ENCODE data around the gene SF3B4. TPM values are rescaled to one million over a fixed set of nuclear protein-coding genes. Genes with fewer than 3 reads are reported as not detected.

The SF3B4 gene
- total and polyA plus RNA-seq, 2 donors (not counting 1 experiment from before 2014, with no cell fraction given): 22.6 to 60.1 TPM

DNA sequence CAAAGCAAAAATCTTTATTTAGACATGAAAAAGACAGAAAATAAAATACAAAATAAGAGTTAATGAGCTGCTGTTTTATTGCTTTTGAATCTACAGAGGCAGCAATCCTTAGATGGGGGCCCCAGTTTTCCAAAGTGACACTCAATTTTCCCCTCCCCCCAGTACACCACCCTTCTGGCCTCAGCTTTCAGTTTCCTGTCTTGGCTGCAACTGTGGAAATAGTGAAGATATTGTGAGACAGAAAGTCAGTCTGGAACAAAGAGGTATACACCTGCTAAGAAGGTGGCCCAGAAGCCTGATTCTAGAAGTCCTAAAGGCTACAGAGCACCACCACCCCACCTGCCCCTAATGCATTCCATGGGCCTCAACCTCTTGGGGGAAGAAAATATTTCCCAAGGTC lies 10.2 kb upstream of the SF3B4 start:
- ChIA-PET CTCF (no interaction called here), POLR2A (no interaction called here)
- Mint-ChIP-seq H3K4me3 (no peak overlapping the region), H3K4me1 (no peaks in the 10 kb centered on the region), H3K27me3 (peaks cover 30% of the 10 kb centered on the region), H3K27ac (no peak overlapping the region), H3K9me3 (ENCODE audit: insufficient read depth) (no peaks in the 10 kb centered on the region)
- no peak for DNase-seq
- Histone ChIP-seq H3K4me1 (ENCODE audit: control insufficient read depth in 2 of 2, insufficient read depth in 2 of 2, low read length in 2 of 2) (no peaks in the 10 kb centered on the region), H3K79me2 (ENCODE audit: control insufficient read depth, insufficient read depth, low read length) (no peaks in the 10 kb centered on the region), H3K27ac (ENCODE audit: low read length in 2 of 2) (no peak overlapping the region), H3K27me3 (replicated peaks in 1 of 4; ENCODE audit: control extremely low read depth in 1 of 4, control insufficient read depth in 3 of 4, insufficient read depth in 4 of 4, low read length in 3 of 4) (peaks cover 0 to 21% (median 2%) of the 10 kb centered on the region in 4 experiments), H4K20me1 (ENCODE audit: control insufficient read depth, insufficient read depth, low read length, poor library complexity, severe bottlenecking) (no peaks in the 10 kb centered on the region), H3K4me2 (replicated peaks; ENCODE audit: low read depth, low read length, poor library complexity, severe bottlenecking) (no peak overlapping the region), H3K4me3 (ENCODE audit: control extremely low read depth in 1 of 5, extremely low read depth in 1 of 5, insufficient read depth in 1 of 5, low read depth in 2 of 5, low read length in 4 of 5) (no peak overlapping the region), H3K36me3 (replicated peaks in 1 of 2; ENCODE audit: control extremely low read depth in 1 of 2, control insufficient read depth in 1 of 2, extremely low read depth in 1 of 2, insufficient read depth in 2 of 2, low read length in 1 of 2) (no peaks in the 10 kb centered on the region), H3K9me3 (ENCODE audit: control extremely low read depth in 1 of 3, control insufficient read depth in 2 of 3, insufficient read depth in 1 of 3, low read length in 2 of 3) (no peaks in the 10 kb centered on the region), H3K9ac (ENCODE audit: low read length) (no peak overlapping the region), H2AFZ (ENCODE audit: insufficient read depth, low read depth, low read length, poor library complexity, severe bottlenecking) (no peak overlapping the region)
- no peak for ATAC-seq (ENCODE audit: low read depth)
- no peak for TF ChIP-seq CTCF (IDR thresholded peaks at IDR 0.05)
- intact Hi-C loops (cut with micrococcal nuclease): no loop called here

DNA sequence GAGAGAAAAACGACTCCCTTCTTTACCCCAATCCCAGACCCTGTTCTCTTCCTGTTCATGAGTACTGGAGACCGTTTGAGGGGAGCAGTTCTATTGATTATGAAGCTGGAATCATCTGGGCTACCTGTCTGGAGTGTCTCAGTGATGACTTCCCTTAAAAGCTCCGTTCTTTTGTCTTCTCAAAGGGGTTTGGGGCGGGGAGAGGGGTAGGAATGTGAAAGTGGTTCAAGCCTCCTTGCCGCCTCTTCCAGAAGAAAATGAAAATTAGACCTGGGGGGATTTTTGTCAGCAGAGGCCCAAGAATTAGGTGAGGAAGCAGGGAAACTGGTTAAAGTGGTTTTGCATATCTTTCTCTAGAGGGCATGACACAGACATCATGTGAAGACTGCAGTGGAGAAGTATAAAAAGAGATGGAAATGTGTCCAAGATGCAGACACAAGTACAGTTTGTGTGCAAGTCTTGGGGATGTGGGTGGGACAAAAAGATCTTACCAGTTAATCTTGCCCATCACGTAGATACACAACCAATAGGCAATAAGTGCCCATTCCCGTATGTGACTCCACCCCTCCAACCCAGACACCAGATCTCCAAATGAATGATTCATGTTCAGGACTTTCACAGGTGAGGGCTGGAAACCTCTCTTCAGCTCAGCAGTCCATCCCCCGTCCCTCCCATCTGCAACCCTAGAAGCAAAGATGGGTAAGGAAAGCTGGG lies 9.5 kb upstream of the SF3B4 start:
- H3K9ac ChIP-seq (ENCODE audit: low read length): no peak overlapping the region
- POLR2A ChIA-PET: no interaction called here
- H3K36me3 ChIP-seq (replicated peaks in 1 of 2; ENCODE audit: control extremely low read depth in 1 of 2, control insufficient read depth in 1 of 2, extremely low read depth in 1 of 2, insufficient read depth in 2 of 2, low read length in 1 of 2): no peaks in the 10 kb centered on the region
- no peaks in the 10 kb centered on the region for H4K20me1 ChIP-seq (ENCODE audit: control insufficient read depth, insufficient read depth, low read length, poor library complexity, severe bottlenecking)
- H3K4me3 Mint-ChIP-seq: no peak overlapping the region
- peaks cover 33% of the 10 kb centered on the region for H3K27me3 Mint-ChIP-seq
- no peak overlapping the region for H3K4me2 ChIP-seq (replicated peaks; ENCODE audit: low read depth, low read length, poor library complexity, severe bottlenecking)
- H3K4me3 ChIP-seq (ENCODE audit: control extremely low read depth in 1 of 5, extremely low read depth in 1 of 5, insufficient read depth in 1 of 5, low read depth in 2 of 5, low read length in 4 of 5): no peak overlapping the region
- no peaks in the 10 kb centered on the region for H3K9me3 ChIP-seq (ENCODE audit: control extremely low read depth in 1 of 3, control insufficient read depth in 2 of 3, insufficient read depth in 1 of 3, low read length in 2 of 3)
- no peaks in the 10 kb centered on the region for H3K9me3 Mint-ChIP-seq (ENCODE audit: insufficient read depth)
- intact Hi-C loops (cut with micrococcal nuclease): no loop called here
- no peaks in the 10 kb centered on the region for H3K4me1 ChIP-seq (ENCODE audit: control insufficient read depth in 2 of 2, insufficient read depth in 2 of 2, low read length in 2 of 2)
- H3K27me3 ChIP-seq (replicated peaks in 1 of 4; ENCODE audit: control extremely low read depth in 1 of 4, control insufficient read depth in 3 of 4, insufficient read depth in 4 of 4, low read length in 3 of 4): peaks cover 0 to 21% (median 2%) of the 10 kb centered on the region in 4 experiments
- no peaks in the 10 kb centered on the region for H3K79me2 ChIP-seq (ENCODE audit: control insufficient read depth, insufficient read depth, low read length)
- DNase-seq (no peak), ATAC-seq (ENCODE audit: low read depth) (no peak)
- CTCF ChIA-PET: no interaction called here
- WGBS (ENCODE audit: insufficient coverage): 73% methylated on average over 5 of the region's 8 CpGs
- no peaks in the 10 kb centered on the region for H3K4me1 Mint-ChIP-seq
- H3K27ac ChIP-seq (ENCODE audit: low read length in 2 of 2): no peak overlapping the region
- no peak for TF ChIP-seq CTCF (IDR thresholded peaks at IDR 0.05)
- no peak for TF ChIP-seq EZH2 (IDR thresholded peaks at IDR 0.05; ENCODE audit: borderline replicate concordance, insufficient read depth, low read depth, low read length, poor library complexity, severe bottlenecking)
- H2AFZ ChIP-seq (ENCODE audit: insufficient read depth, low read depth, low read length, poor library complexity, severe bottlenecking): no peak overlapping the region
- H3K27ac Mint-ChIP-seq: no peak overlapping the region

Data from B cell (primary cell).